ENCODE results near the gene SPIRE1. TPM values are rescaled to one million over a fixed set of nuclear protein-coding genes. Genes with fewer than 3 reads are reported as not detected.

Gene SPIRE1
- total and polyA plus RNA-seq, 4 donors, result 0.29 to 5.7 (median 3.2) TPM

DNA sequence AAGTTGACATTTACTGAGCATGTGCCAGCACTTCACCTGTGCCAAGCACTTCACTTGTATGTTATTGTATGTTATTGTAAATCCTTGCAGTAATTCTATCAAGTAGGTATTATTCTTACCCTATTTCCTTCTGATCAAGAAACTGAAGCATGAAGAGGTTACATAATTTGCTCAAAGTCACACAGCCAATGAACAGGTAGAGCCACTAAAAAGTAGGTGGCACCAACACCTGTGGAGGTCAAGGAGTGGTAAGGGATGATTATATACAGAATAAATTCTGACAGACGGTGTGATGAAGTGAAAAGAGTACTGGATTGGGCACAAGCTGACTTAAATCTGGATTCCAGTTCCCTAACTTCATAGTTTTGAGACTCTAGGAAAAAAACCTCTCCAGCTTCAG lies 71.0 kb downstream of the SPIRE1 start:
- TF ChIP-seq HNF4A (conservative IDR thresholded peaks at IDR 0.05) (no peak), REST (IDR thresholded peaks at IDR 0.05) (no peak), EGR1 (IDR thresholded peaks at IDR 0.05; ENCODE audit: low read depth in 2 of 2) (no peak), MAX (IDR thresholded peaks at IDR 0.05) (no peak), HNF4G (IDR thresholded peaks at IDR 0.05) (no peak), JUND (IDR thresholded peaks at IDR 0.05) (no peak), RAD21 (IDR thresholded peaks at IDR 0.05) (no peak), ZBTB33 (IDR thresholded peaks at IDR 0.05) (no peak), FOXA1 (IDR thresholded peaks at IDR 0.05) (no peak), FOXA2 (IDR thresholded peaks at IDR 0.05) (no peak), RXRA (IDR thresholded peaks at IDR 0.05) (no peak), SP1 (IDR thresholded peaks at IDR 0.05) (no peak), NR2F2 (IDR thresholded peaks at IDR 0.05) (no peak), TAF1 (conservative IDR thresholded peaks at IDR 0.05) (no peak), YY1 (IDR thresholded peaks at IDR 0.05) (no peak), GABPA (IDR thresholded peaks at IDR 0.05 in 1 of 2, conservative IDR thresholded peaks at IDR 0.05 in 1 of 2) (no peak)
- TF ChIP-seq, protein P1, sequence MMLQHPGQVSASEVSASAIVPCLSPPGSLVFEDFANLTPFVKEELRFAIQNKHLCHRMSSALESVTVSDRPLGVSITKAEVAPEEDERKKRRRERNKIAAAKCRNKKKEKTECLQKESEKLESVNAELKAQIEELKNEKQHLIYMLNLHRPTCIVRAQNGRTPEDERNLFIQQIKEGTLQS (IDR thresholded peaks at IDR 0.05), result no peak
- TF ChIP-seq, protein P2, sequence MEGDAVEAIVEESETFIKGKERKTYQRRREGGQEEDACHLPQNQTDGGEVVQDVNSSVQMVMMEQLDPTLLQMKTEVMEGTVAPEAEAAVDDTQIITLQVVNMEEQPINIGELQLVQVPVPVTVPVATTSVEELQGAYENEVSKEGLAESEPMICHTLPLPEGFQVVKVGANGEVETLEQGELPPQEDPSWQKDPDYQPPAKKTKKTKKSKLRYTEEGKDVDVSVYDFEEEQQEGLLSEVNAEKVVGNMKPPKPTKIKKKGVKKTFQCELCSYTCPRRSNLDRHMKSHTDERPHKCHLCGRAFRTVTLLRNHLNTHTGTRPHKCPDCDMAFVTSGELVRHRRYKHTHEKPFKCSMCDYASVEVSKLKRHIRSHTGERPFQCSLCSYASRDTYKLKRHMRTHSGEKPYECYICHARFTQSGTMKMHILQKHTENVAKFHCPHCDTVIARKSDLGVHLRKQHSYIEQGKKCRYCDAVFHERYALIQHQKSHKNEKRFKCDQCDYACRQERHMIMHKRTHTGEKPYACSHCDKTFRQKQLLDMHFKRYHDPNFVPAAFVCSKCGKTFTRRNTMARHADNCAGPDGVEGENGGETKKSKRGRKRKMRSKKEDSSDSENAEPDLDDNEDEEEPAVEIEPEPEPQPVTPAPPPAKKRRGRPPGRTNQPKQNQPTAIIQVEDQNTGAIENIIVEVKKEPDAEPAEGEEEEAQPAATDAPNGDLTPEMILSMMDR (IDR thresholded peaks at IDR 0.05; ENCODE audit: low read depth, low read length, missing input control), result no peak
- no peak for DNase-seq (ENCODE audit: low spot score)
- no peak overlapping the region for H3K4me3 ChIP-seq (ENCODE audit: low read depth in 1 of 3, low read length in 3 of 3)
- H3K27ac ChIP-seq (ENCODE audit: low read depth in 1 of 2, low read length in 2 of 2), result no peak overlapping the region
- peaks cover 4 to 9% (median 6%) of the 10 kb centered on the region in 4 donors for H3K4me1 ChIP-seq (ENCODE audit: control insufficient read depth in 4 of 4, insufficient read depth in 4 of 4, low read length in 3 of 4)
- no peaks in the 10 kb centered on the region for H3K36me3 ChIP-seq (ENCODE audit: control insufficient read depth in 4 of 4, insufficient read depth in 3 of 4, low read depth in 1 of 4, low read length in 3 of 4)
- 91% methylated on average over 1 of the region's 1 CpG for WGBS
- no peak overlapping the region for H3K9ac ChIP-seq (ENCODE audit: low read depth in 1 of 2, low read length in 2 of 2)
- H3K27me3 ChIP-seq (ENCODE audit: control insufficient read depth in 4 of 4, insufficient read depth in 4 of 4, low read length in 3 of 4), result no peaks in the 10 kb centered on the region
- H3K9me3 ChIP-seq (ENCODE audit: control insufficient read depth in 4 of 4, low read length in 3 of 4), result no peaks in the 10 kb centered on the region
